ENCODE data around the gene CHI3L2. TPM values are rescaled to one million over a fixed set of nuclear protein-coding genes. Genes with fewer than 3 reads are reported as not detected.

CHI3L2 gene
- total and polyA plus RNA-seq, 2 of the 13 experiments (the other 11 are each of a cell fraction or from before 2014, with no cell fraction given), result 0.46 to 1.7 TPM

GRCh38 chr1:111252786-111253185, 25.3 kb downstream of the CHI3L2 start (continued):
- TF ChIP-seq ARID3A (IDR thresholded peaks at IDR 0.05; ENCODE audit: low read depth, low read length) (no peak), ZKSCAN8 (CRISPR knock-in tag; IDR thresholded peaks at IDR 0.05; ENCODE audit: borderline replicate concordance) (no peak)

- intact Hi-C loops (cut with micrococcal nuclease; ENCODE audit: unreplicated experiment), result no loop called here
- TF ChIP-seq RBFOX2 (IDR thresholded peaks at IDR 0.05; ENCODE audit: low read depth, low read length), result no peak
- TF ChIP-seq RAD21 (CRISPR knock-in tag; IDR thresholded peaks at IDR 0.05), result no peak
- TF ChIP-seq RFX5 (IDR thresholded peaks at IDR 0.05; ENCODE audit: low read depth, low read length), result no peak
- TF ChIP-seq ZNF788 (CRISPR knock-in tag; IDR thresholded peaks at IDR 0.05; ENCODE audit: borderline replicate concordance), result no peak
- TF ChIP-seq GRHL1 (CRISPR knock-in tag; conservative IDR thresholded peaks at IDR 0.05), result no peak
- TF ChIP-seq FOXM1 (CRISPR knock-in tag; IDR thresholded peaks at IDR 0.05), result no peak
- no peak for TF ChIP-seq ZNF710 (CRISPR knock-in tag; IDR thresholded peaks at IDR 0.05; ENCODE audit: borderline replicate concordance)
- TF ChIP-seq NR0B2 (CRISPR knock-in tag; IDR thresholded peaks at IDR 0.05), result no peak
- TF ChIP-seq SCMH1 (CRISPR knock-in tag; IDR thresholded peaks at IDR 0.05; ENCODE audit: borderline replicate concordance), result no peak
- no peak for TF ChIP-seq ZGPAT (CRISPR knock-in tag; IDR thresholded peaks at IDR 0.05)
- TF ChIP-seq ZNF614 (CRISPR knock-in tag; IDR thresholded peaks at IDR 0.05; ENCODE audit: borderline replicate concordance), result no peak
Observed at GRCh38 chr1:111253876-111254275, 26.4 kb downstream of the CHI3L2 start.

More at GRCh38 chr1:111253876-111254275, 26.4 kb downstream of the CHI3L2 start:
- CTCF ChIA-PET (ENCODE audit: low intra/inter-chr PET ratio, low total read pairs), result no interaction called here
- Histone ChIP-seq H2AFZ (ENCODE audit: low read length) (no peak overlapping the region), H3K36me3 (replicated peaks in 1 of 2; ENCODE audit: control insufficient read depth in 1 of 2, insufficient read depth in 2 of 2, low read length in 2 of 2) (no peaks in the 10 kb centered on the region), H3K27me3 (ENCODE audit: control insufficient read depth in 1 of 2, insufficient read depth in 2 of 2, low read length in 2 of 2) (peaks cover 5 to 6% of the 10 kb centered on the region in 2 experiments; a peak in 3 of 5 replicates), H3K27ac (ENCODE audit: extremely low read length, insufficient read depth, low read length) (no peak overlapping the region), H3K9ac (ENCODE audit: insufficient read depth, low read depth, low read length) (no peak overlapping the region), H3K4me2 (ENCODE audit: low read depth, low read length) (no peak overlapping the region), H3K4me1 (ENCODE audit: insufficient read depth, low read length) (peaks cover 56% of the 10 kb centered on the region), H3K79me2 (ENCODE audit: insufficient read depth, low read length) (no peaks in the 10 kb centered on the region), H4K20me1 (ENCODE audit: insufficient read depth, low read length) (no peaks in the 10 kb centered on the region), H3K9me3 (ENCODE audit: low read length) (no peaks in the 10 kb centered on the region), H3K4me3 (replicated peaks in 1 of 3; ENCODE audit: insufficient read depth in 1 of 3, low read depth in 2 of 3, low read length in 3 of 3) (no peak overlapping the region)
- in situ Hi-C loops (cut with HindIII; ENCODE audit: extremely low pct_ligation_motif_present, low pct_unique_long_range_greater_than_20kb), result no loop called here
- DNase-seq (ENCODE audit: low spot score) (no peak), FAIRE-seq (no peak), ATAC-seq (no peak)
- POLR2A ChIA-PET, result interaction anchor here (1.4 kb wide), 1 partner anchor 92 kb away, joined by 3 read pairs; no protein-coding TSS in a partner anchor
- BruUV-seq (replicated peaks), result no TSS peak
- 6% methylated on average over 1 of the region's 1 CpG for WGBS (ENCODE audit: low lambda C conversion rate)

All from HepG2 (cell line).